Left hindlimb (tissue), 1 donor: ENCODE measurements around the gene UGT1A7.

ENCODE experiments used
- DNase-seq: peaks from one replicate; pipeline ENCODE4 v3.0.0-alpha.2; 2018

UGT1A7 gene

DNA sequence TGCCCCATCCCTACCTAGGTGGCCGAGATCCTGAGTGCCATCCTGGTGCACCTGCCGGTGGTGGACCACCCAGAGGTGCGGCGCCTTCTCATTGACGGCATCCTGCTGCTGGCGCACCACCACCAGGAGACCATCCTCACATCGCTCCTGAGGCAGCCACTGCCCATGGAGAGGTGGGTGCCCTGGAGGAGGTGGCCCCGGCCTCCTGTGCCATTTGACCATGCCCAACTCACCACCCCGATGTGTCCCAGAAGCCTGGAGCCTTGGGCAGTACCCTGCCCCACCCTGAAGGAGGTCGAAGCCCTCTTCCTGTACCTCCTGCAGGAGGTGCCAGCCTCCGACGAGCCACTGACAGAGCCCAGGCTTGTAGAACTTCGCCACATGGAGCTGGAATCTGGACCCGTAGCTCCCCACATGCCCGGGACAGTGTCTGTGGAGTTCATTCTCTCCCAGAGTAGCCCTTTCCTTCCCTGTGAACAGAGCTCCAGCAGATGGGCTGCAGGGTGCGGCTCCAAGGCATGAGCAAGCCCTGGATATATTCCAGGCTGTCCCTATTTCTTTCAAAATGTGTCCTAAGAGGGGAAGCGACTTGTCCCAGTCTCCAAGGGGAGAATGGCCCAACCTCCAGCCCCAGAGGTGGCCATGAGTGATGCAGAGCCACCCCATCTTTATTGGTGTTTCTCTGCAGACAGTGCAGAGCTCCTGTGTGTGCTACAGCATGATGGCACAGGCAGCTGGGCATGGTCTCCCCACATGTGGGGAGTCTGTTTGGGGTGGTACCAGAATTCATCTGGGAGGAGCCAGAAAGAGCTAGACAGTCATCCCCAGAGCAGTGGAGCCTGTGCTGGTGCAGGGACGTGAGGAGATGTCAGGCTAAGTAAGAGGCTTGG, 138.4 kb downstream of the UGT1A7 start:
- no peak for DNase-seq

DNA sequence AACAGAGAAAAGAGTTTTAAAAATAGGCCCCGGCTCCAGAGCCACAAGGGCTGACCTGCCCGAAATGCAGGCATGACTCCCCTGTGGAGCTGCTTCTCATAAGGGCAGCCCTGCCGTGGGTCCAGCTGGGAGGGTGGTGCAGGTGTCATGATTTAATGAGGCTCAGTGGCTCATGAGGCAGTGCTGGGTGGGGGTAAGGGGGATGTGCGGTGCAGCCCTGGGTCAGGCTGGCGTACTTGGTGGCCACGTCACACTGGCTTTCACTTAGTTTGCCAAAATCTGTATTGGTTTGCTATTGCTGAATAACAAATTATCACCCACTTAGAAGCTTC, 139.0 kb downstream of the UGT1A7 start:
- no peak for DNase-seq

DNA sequence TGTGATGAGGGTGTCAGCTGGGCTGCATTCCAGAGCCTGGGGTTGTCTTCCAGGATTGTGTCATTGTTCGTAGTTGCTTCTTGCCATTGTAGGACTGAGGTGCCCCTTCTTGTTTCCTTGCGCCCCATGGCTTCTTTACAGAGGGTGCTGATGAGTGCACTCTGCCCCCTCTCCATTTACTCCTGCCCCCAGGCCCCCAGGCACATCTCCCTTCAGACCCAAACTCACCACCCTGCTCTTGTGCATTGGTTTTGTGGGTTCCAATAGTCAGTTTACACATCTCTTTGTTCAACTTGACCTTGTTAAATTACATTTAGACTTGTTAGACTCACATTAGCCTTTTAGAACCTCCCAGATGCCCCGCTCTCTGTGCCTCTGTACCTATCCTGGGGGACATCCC, 139.5 kb downstream of the UGT1A7 start:
- DNase-seq: no peak

DNA sequence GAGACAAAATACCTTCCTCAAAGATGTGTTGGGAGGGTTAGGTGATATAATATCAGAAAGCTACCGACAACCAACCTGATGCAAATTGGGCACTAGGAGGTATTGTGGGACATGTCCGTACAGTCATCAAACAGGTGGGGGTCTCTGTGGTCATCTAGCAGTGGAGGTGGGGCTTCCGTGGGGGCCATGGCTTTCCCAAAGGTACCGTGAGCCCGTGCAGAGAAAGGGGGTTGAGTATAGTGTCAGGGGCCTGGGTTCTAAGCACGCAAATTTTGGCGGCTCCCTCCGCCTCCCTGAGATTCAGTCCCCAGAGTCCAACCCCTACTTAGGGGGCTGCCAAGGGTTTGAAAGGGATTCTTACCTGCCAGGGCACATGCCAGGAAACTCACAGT, 140.0 kb downstream of the UGT1A7 start:
- no peak for DNase-seq

DNA sequence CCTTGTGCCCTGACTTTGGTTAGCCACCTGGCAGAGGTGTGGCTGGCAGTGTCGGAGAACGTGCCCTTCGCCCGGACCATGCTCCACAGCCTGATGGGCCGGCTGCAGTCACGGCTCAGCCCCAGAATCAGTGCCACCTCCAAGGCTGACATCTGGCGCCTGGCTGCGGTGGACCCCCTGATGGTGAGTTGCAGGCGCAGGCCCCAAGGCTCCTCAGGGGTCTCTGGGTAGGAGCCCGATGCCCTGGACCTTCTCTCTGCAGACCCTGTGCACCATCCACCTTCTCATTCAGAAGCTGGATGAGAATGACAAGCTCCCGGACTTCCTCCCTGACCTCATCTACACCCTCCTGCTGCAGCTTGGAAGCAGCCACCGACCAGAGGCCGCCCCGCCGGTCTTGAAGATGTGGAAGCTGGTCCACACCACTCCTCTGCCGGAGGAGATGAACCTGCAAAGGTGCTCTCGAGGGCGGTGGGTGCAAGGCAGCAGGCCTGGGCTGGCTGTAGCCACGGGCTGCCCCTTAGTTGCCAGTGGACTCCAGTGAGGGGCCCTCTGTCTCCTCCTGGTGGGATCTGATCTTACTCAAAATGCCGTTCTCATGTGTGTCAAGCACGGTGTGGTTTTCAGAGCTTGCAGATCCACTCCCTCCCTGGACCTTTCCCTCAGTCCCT, 140.5 kb downstream of the UGT1A7 start:
- DNase-seq: no peak
